Retinal pigment epithelial cell (primary cell): ENCODE measurements around the gene RAB8B.

Source experiments
- DNase-seq: peaks from one replicate; pipeline ENCODE4 v3.0.0-alpha.2; 2010; ENCODE audit warnings: low read depth
- H3K4me3 ChIP-seq: 2 replicates; pipeline ENCODE4 v1.5.1; 2011; ENCODE audit warnings: mild to moderate bottlenecking, low read length, control low read depth, moderate library complexity
- TF ChIP-seq, protein P1 (sequence below): conservative IDR thresholded peaks from 2 replicates; pipeline ENCODE4 v1.5.1; 2011; ENCODE audit warnings: low read depth, low read length, control low read depth, inconsistent platforms

RAB8B gene

DNA sequence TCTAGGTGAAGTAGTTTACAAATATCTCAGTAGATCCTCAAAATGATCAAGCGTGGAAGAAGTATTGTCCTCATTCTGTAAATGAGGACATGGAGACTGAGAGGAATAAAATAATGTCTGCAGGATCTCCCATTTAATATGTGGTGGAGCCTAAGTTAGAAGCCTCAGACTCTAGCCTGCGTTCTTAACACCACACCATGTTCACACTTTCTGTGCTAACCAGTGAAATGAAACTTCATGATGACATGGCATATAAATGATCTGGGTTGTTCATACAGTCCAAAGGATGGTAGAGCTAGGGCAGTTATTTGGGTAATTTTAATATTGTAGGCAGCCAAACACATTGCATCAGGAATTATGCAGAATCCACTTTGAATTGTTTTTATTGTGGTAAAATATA lies 62.9 kb downstream of the RAB8B start:
- H3K4me3 ChIP-seq: no peak overlapping the region
- TF ChIP-seq, protein P1, sequence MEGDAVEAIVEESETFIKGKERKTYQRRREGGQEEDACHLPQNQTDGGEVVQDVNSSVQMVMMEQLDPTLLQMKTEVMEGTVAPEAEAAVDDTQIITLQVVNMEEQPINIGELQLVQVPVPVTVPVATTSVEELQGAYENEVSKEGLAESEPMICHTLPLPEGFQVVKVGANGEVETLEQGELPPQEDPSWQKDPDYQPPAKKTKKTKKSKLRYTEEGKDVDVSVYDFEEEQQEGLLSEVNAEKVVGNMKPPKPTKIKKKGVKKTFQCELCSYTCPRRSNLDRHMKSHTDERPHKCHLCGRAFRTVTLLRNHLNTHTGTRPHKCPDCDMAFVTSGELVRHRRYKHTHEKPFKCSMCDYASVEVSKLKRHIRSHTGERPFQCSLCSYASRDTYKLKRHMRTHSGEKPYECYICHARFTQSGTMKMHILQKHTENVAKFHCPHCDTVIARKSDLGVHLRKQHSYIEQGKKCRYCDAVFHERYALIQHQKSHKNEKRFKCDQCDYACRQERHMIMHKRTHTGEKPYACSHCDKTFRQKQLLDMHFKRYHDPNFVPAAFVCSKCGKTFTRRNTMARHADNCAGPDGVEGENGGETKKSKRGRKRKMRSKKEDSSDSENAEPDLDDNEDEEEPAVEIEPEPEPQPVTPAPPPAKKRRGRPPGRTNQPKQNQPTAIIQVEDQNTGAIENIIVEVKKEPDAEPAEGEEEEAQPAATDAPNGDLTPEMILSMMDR: no peak
- no peak for DNase-seq

- TF ChIP-seq, protein P1: no peak
- DNase-seq: no peak
- no peak overlapping the region for H3K4me3 ChIP-seq
Measured at GRCh38 chr15:63254991-63255390, 65.6 kb downstream of the RAB8B start.

- no peak overlapping the region for H3K4me3 ChIP-seq
- no peak for DNase-seq
- TF ChIP-seq, protein P1: no peak
Measured at GRCh38 chr15:63255489-63255990, 66.1 kb downstream of the RAB8B start.

GRCh38 chr15:63256433-63257274 lies 67.2 kb downstream of the RAB8B start:
- DNase-seq: peak; percentile 96
- TF ChIP-seq, protein P1: no peak
- no peak overlapping the region for H3K4me3 ChIP-seq

GRCh38 chr15:63258658-63259057 lies 69.3 kb downstream of the RAB8B start:
- TF ChIP-seq, protein P1: no peak
- no peak overlapping the region for H3K4me3 ChIP-seq
- no peak for DNase-seq

DNA sequence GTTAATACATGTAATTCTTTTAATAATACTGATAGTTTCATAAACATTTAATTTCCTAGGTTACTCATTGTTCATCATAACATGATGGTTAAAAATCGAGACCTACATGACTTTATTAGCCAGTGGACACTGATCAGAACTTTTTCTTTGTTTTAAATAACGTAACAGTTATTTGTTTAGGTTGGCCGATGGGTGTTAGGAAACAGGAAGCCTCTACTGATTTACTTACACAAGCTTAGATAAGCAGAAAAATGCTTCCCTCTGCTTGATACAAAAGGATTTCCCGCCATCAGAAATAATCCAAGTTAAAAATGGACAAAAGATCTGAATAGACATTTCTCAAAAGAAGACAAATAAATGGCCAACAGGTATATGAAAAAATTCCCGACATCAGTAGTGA lies 71.4 kb downstream of the RAB8B start:
- TF ChIP-seq, protein P1: no peak

DNA sequence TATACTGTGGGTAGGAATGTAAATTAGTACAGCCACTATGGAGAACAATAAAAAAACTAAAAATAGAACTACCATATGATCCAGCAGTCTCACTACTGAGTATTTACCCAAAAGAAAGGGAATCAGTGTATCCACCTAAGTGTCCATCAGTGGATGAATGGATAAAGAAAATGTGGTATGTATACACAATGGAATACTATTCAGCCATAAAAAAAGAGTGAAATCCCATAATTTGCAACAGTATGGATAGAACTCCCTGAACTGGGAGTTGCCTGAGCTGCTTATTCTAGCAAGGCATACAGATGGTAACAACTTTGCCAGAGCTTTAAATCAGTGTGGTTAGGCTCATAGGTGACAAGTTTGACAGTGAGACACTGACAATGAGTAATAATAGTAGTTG lies 71.9 kb downstream of the RAB8B start:
- DNase-seq: no peak
- no peak overlapping the region for H3K4me3 ChIP-seq
- TF ChIP-seq, protein P1: no peak

More for the DNA sequence above, 71.4 kb downstream of the RAB8B start:
- H3K4me3 ChIP-seq: no peak overlapping the region
- no peak for DNase-seq
